Suprapubic skin (tissue), 3 donors: Measurements from ENCODE around the gene SLC30A7.

Experiments
- EP300 ChIP-seq: sonication (generic); formaldehyde crosslinking; IDR thresholded peaks from one replicate; pipeline ENCODE4 v1.6.1; 2017; ENCODE audit warnings: antibody characterized with exemption
- POLR2A ChIP-seq, 2 donors: fragments of 450-650 bp; IDR thresholded peaks; one replicate each; pipeline ENCODE4 v1.6.1; 2017; ENCODE audit warnings: antibody characterized with exemption in 2 of 2, mild to moderate bottlenecking in 2 of 2, moderate library complexity in 2 of 2
- TF ChIP-seq, protein P1 (sequence below), 2 donors: fragments of 200-600 bp in 1 of 2; fragments of 450-650 bp in 1 of 2; sonication (generic) in 1 of 2; IDR thresholded peaks; one replicate each; pipeline ENCODE4 v1.5.1; 2016 to 2019; ENCODE audit warnings: antibody characterized with exemption in 2 of 2, mild to moderate bottlenecking in 1 of 2, moderate library complexity in 1 of 2

DNA sequence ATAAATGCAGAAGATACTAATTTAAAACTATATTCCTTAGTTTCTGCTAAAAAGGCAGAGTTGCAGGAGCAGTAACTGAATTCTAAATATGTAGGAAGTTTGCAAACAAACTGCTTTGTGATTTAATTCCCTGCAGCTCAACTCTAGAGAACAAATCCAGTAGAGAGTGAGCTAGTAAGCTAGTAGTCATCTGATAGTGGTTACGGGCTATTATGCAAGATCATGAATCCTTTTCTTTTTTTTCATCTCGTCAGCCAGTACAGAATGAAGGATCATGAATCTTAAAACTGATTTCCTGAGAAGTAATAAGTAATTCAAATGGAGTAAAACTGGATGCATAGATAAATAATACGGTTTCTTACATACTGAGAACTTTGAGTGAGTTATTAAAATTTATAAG is 126.4 kb downstream of the SLC30A7 start:
- TF ChIP-seq, protein P1, sequence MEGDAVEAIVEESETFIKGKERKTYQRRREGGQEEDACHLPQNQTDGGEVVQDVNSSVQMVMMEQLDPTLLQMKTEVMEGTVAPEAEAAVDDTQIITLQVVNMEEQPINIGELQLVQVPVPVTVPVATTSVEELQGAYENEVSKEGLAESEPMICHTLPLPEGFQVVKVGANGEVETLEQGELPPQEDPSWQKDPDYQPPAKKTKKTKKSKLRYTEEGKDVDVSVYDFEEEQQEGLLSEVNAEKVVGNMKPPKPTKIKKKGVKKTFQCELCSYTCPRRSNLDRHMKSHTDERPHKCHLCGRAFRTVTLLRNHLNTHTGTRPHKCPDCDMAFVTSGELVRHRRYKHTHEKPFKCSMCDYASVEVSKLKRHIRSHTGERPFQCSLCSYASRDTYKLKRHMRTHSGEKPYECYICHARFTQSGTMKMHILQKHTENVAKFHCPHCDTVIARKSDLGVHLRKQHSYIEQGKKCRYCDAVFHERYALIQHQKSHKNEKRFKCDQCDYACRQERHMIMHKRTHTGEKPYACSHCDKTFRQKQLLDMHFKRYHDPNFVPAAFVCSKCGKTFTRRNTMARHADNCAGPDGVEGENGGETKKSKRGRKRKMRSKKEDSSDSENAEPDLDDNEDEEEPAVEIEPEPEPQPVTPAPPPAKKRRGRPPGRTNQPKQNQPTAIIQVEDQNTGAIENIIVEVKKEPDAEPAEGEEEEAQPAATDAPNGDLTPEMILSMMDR (IDR thresholded peaks at IDR 0.05): no peak
- TF ChIP-seq EP300 (no peak), POLR2A (IDR thresholded peaks at IDR 0.05) (no peak)
